HG03457 (cell line): ENCODE measurements around the gene SETD4.

Experiments
- ATAC-seq: cut with Tn5 transposase; IDR thresholded peaks from one replicate; pipeline ENCODE4 v1.9.1; 2021; ENCODE audit warnings: moderate number of reproducible peaks; ENCODE audit not compliant: unreplicated experiment

The SETD4 gene

GRCh38 chr21:36010801-36011200 is 49.5 kb downstream of the SETD4 start:
- no peak for ATAC-seq

GRCh38 chr21:36008505-36008904 is 51.8 kb downstream of the SETD4 start:
- ATAC-seq = no peak

GRCh38 chr21:36005879-36006400 is 54.4 kb downstream of the SETD4 start:
- no peak for ATAC-seq

- no peak for ATAC-seq
These were observed 55.3 kb downstream of the SETD4 start for GRCh38 chr21:36005018-36005417.

GRCh38 chr21:36004441-36004840 is 55.9 kb downstream of the SETD4 start:
- ATAC-seq = no peak

- no peak for ATAC-seq
These were observed 56.5 kb downstream of the SETD4 start for GRCh38 chr21:36003776-36004175.

- ATAC-seq = no peak
These were observed 64.1 kb downstream of the SETD4 start for GRCh38 chr21:35996217-35996616.

- ATAC-seq = no peak
These were observed 64.7 kb downstream of the SETD4 start for GRCh38 chr21:35995522-35996088.

GRCh38 chr21:35994613-35995012 is 65.7 kb downstream of the SETD4 start:
- ATAC-seq = no peak

- no peak for ATAC-seq
These were observed 66.3 kb downstream of the SETD4 start for GRCh38 chr21:35993875-35994490.

GRCh38 chr21:35991131-35991530 is 69.2 kb downstream of the SETD4 start:
- no peak for ATAC-seq

- no peak for ATAC-seq
These were observed 69.7 kb downstream of the SETD4 start for GRCh38 chr21:35990609-35991008.

- ATAC-seq = no peak
These were observed 71.1 kb downstream of the SETD4 start for GRCh38 chr21:35989138-35989735.

- ATAC-seq = no peak
These were observed 71.7 kb downstream of the SETD4 start for GRCh38 chr21:35988416-35989137.

- no peak for ATAC-seq
These were observed 72.9 kb downstream of the SETD4 start for GRCh38 chr21:35987475-35987874.

GRCh38 chr21:35984654-35985361 is 75.5 kb downstream of the SETD4 start:
- no peak for ATAC-seq
